ENCODE results near the gene KIRREL1.

DNA sequence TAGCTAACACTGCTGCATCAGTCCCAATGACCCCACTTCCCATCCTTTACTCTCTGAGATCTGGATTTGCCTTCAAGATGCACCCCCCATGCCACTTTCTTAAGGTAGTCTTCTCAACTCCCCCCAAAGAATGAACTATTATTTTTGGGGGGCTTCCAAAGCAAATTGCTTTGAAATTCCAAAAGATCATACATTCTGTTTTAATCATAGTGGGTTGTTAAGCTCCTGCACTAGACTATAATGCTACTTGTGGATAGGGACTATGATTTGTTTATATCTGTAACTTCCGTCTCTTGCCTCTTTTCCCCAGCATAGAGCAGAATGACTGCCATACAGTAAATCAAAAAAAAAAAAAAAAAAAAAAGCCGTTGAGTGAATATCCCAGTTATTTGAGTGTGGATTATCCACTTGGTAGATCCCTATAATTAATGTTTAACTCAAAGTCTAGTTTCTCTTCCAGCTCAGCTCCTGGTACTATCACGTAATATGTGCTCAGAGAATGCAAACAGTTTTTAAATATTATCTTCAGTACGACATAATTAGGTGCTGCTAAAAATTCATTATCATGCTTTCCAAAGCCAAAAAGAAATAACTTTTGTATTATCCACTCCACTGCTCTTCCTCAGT lies 26.9 kb downstream of the KIRREL1 start:
- TF ChIP-seq CTCF (IDR thresholded peaks at IDR 0.05) (no peak), POLR2AphosphoS5 (IDR thresholded peaks at IDR 0.05; ENCODE audit: low read depth, low read length) (no peak), TCF7L2 (IDR thresholded peaks at IDR 0.05; ENCODE audit: low read depth, low read length) (no peak)

Data from Panc1 (cell line).